ENCODE data around the gene KISS1R. TPM values are rescaled to one million over a fixed set of nuclear protein-coding genes. Genes with fewer than 3 reads are reported as not detected.

Gene KISS1R
- total RNA-seq, 4 donors from 2014 or later = 0.45 TPM; not detected in 3

DNA sequence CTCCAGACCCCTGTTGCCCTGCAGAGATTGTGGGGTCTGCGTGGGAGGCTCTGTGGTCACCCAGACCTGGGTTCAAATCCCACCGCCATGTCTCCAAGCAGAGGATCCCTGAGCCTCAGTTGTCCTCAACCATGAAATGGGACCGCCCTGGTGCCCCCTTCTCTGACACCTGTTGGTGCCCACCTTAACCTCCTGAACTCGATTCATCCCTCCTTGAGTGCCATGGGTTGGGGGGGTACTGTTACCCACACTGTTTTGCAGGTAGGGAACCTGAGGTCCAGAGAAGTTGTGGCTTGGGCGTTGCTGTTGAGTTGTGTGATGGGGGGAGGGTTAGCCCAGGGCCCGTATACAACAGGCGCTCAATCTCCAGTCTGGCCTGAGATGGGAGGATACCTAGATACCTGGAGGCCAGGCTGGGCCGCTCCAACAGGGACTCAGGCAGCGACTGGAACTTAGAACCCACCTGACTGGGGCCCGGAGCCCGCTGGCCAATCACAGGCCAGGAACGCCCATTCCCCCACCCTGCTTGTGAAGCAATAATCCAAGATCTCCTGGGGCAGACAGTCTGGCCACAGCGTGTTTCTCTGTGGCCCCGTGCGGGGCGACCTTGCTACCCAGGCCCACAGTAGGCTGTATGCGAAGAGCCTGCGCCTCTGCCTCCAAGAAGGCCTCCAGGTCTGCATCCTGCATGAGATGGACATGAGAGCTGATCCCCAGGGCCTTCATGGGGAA, 11.5 kb downstream of the KISS1R start:
- peak overlapping the region in 1 of 4 donors; percentile 92 for H3K27ac ChIP-seq
- no peaks in the 10 kb centered on the region for H3K27me3 ChIP-seq
- intact Hi-C loops (cut with DNase I) = no loop called here
- H3K36me3 ChIP-seq = peaks cover 0 to 22% (median 0%) of the 10 kb centered on the region in 3 donors
- H3K4me3 ChIP-seq = no peak overlapping the region
- H3K9me3 ChIP-seq = no peaks in the 10 kb centered on the region
- 91 to 100% methylated on average over 2 to 4 of the region's 18 CpGs for WGBS, 2 donors
- no peak for DNase-seq
- peaks cover 33 to 64% (median 37%) of the 10 kb centered on the region in 3 donors for H3K4me1 ChIP-seq
- TF ChIP-seq CTCF (IDR thresholded peaks at IDR 0.05) = no peak
- no peak for TF ChIP-seq POLR2A (IDR thresholded peaks at IDR 0.05)

- intact Hi-C loops (cut with DNase I) = no loop called here
- Histone ChIP-seq H3K27me3 (no peaks in the 10 kb centered on the region), H3K9me3 (no peaks in the 10 kb centered on the region), H3K36me3 (peaks cover 0 to 22% (median 0%) of the 10 kb centered on the region in 3 donors), H3K27ac (no peak overlapping the region), H3K4me1 (peaks cover 40 to 64% (median 40%) of the 10 kb centered on the region in 3 donors), H3K4me3 (no peak overlapping the region)
- 91% methylated on average over 16 of the region's 51 CpGs; no CpG with 5 or more reads in 1 of the 2 donors for WGBS, 2 donors
- TF ChIP-seq CTCF (IDR thresholded peaks at IDR 0.05) (no peak), POLR2A (IDR thresholded peaks at IDR 0.05) (no peak)
- DNase-seq = no peak
These were observed 12.2 kb downstream of the KISS1R start for GRCh38 chr19:929203-929890.

DNA sequence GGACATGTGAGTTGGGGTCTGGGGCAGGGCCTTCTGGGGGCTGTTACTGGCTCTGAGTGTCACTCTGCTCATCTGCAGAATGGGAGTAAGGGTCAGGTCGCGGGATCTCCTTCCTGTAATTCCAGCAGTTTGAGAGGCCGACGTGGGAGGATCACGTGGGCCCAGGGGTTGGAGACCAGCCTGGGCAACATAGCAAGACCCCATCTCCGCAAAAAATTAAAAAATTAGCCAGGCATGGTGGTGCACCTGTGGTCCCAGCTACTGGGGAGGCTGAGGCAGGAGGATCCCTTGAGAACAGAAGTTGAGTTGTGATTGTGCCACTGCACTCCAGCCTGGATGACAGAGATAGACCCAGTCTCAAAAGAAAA, 12.7 kb downstream of the KISS1R start:
- Histone ChIP-seq H3K36me3 (peaks cover 0 to 22% (median 0%) of the 10 kb centered on the region in 3 donors), H3K4me3 (no peak overlapping the region), H3K4me1 (peaks cover 40 to 64% (median 40%) of the 10 kb centered on the region in 3 donors), H3K9me3 (no peaks in the 10 kb centered on the region), H3K27me3 (no peaks in the 10 kb centered on the region), H3K27ac (no peak overlapping the region)
- no peak for DNase-seq
- WGBS, 2 donors = 95 to 96% methylated on average over 4 to 6 of the region's 6 CpGs
- intact Hi-C loops (cut with DNase I) = no loop called here
- TF ChIP-seq POLR2A (IDR thresholded peaks at IDR 0.05) = no peak
- no peak for TF ChIP-seq CTCF (IDR thresholded peaks at IDR 0.05)

DNA sequence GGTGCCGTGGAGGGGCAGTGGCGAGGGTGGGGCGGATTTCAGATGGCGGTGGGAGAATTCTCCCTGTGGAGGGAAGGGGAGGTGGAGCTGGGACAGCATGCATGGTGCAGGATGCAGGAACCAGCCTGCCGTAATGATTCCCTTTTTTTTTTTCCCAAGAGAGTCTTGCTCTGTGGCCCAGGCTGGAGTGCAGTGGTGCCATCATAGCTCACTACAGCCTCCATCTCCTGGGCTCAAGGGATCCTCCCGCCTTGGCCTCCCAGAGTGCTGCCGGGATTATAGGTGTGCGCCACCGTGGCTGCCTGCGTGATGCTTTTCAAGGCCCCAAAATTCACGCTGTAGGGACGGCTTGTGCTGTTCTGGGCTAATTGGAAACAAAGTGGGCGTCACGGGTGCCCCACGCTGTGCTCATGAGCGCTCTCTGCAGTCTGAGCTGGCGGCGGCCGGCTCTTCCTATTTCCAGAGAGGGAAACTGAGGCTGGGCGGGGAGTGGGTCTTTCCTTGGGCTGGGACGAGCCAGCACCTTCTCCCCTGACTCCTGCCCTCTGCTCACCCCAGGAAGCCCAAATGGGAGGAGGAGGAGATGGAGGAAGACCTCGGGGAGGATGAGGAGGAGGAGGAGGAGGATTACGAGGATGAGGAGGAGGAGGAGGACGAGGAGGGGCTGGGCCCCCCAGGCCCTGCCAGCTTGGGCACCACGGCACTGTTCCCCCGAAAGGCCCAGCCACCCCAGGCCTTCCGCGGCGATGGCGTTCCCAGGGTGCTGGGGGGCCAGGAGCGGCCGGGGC, 14.9 kb downstream of the KISS1R start:
- Histone ChIP-seq H3K4me3 (peak overlapping the region in 1 of 4 donors; percentile 47), H3K27me3 (no peaks in the 10 kb centered on the region), H3K9me3 (no peaks in the 10 kb centered on the region), H3K27ac (peak overlapping the region in 3 of 4 donors; percentile 36 to 73 (median 61)), H3K36me3 (peaks cover 0 to 22% (median 0%) of the 10 kb centered on the region in 3 donors), H3K4me1 (peaks cover 37 to 57% (median 44%) of the 10 kb centered on the region in 3 donors)
- intact Hi-C loops (cut with DNase I) = no loop called here
- WGBS, 2 donors = 77 to 95% methylated on average over 7 to 8 of the region's 32 CpGs
- TF ChIP-seq CTCF (IDR thresholded peaks at IDR 0.05) (no peak), POLR2A (IDR thresholded peaks at IDR 0.05) (no peak)
- no peak for DNase-seq
